Esophagus squamous epithelium (tissue), 4 donors: ENCODE data around the gene KRABD2.

ENCODE experiments used
- POLR2A ChIP-seq, 4 donors: fragments of 450-650 bp; IDR thresholded peaks; one replicate each; pipeline ENCODE4 v1.6.1; 2017; ENCODE audit warnings: antibody characterized with exemption in 4 of 4, mild to moderate bottlenecking in 4 of 4, moderate library complexity in 3 of 4
- TF ChIP-seq, protein P1 (sequence below), 6 experiments: fragments of 450-650 bp in 4 of 6; fragments of 200-600 bp in 2 of 6; sonication (generic) in 2 of 6; IDR thresholded peaks; one replicate each; pipeline ENCODE4 v1.5.1; 2016 to 2019; ENCODE audit warnings: antibody characterized with exemption in 6 of 6, mild to moderate bottlenecking in 4 of 6, moderate library complexity in 4 of 6

DNA sequence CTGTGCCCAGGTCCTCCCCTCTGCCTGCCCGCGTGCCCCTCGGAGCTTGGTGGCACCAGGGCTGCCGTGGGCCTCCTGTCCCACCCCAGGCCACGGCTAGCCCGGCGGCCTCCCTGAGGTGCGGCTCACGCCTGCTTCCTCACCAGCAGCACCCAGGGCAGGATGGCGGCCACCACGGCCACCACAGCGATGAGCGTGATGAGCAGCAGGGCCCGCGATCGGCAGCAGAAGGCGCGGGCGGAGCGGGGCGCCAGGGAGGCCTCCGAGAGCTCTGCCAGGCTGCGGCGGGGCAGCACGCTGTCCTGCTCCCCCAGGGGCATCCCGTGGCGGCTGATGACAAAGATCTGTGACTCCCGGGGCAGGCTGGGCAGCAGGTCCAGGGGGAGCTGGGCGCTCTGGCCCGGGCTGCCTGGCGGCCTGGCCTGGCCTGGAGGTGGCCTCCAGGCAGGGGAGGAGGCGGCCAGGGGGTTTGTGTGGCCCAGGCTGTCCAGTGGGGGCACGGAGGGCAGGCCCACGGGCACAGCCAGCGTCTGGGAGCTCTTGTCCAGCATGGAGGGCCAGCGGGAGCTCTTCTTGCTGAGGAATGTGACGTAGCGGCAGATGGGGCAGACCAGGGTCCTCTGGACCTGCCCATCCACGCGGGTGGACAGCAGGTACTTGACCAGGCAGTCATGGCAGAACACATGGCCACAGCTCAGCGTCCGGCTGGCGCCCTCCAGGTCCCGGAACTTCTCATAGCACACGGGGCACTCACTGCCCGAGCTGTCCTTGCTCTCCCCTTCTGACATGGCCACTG is 16.4 kb upstream of the KRABD2 start:
- TF ChIP-seq, protein P1, sequence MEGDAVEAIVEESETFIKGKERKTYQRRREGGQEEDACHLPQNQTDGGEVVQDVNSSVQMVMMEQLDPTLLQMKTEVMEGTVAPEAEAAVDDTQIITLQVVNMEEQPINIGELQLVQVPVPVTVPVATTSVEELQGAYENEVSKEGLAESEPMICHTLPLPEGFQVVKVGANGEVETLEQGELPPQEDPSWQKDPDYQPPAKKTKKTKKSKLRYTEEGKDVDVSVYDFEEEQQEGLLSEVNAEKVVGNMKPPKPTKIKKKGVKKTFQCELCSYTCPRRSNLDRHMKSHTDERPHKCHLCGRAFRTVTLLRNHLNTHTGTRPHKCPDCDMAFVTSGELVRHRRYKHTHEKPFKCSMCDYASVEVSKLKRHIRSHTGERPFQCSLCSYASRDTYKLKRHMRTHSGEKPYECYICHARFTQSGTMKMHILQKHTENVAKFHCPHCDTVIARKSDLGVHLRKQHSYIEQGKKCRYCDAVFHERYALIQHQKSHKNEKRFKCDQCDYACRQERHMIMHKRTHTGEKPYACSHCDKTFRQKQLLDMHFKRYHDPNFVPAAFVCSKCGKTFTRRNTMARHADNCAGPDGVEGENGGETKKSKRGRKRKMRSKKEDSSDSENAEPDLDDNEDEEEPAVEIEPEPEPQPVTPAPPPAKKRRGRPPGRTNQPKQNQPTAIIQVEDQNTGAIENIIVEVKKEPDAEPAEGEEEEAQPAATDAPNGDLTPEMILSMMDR (IDR thresholded peaks at IDR 0.05), result no peak
- no peak for TF ChIP-seq POLR2A (IDR thresholded peaks at IDR 0.05)
